IMR-90 (cell line): Measurements from ENCODE around the gene DPCD.

Experiments
- POLR2A ChIP-seq: IDR thresholded peaks from 2 replicates; pipeline ENCODE4 v1.6.1; 2012; ENCODE audit warnings: mild to moderate bottlenecking, low read depth, low read length
- TF ChIP-seq, protein P1 (sequence below): conservative IDR thresholded peaks from 2 replicates; pipeline ENCODE4 v1.5.1; 2012; ENCODE audit warnings: mild to moderate bottlenecking, low read depth, low read length, improper control_type of control experiment

- TF ChIP-seq, protein P1, sequence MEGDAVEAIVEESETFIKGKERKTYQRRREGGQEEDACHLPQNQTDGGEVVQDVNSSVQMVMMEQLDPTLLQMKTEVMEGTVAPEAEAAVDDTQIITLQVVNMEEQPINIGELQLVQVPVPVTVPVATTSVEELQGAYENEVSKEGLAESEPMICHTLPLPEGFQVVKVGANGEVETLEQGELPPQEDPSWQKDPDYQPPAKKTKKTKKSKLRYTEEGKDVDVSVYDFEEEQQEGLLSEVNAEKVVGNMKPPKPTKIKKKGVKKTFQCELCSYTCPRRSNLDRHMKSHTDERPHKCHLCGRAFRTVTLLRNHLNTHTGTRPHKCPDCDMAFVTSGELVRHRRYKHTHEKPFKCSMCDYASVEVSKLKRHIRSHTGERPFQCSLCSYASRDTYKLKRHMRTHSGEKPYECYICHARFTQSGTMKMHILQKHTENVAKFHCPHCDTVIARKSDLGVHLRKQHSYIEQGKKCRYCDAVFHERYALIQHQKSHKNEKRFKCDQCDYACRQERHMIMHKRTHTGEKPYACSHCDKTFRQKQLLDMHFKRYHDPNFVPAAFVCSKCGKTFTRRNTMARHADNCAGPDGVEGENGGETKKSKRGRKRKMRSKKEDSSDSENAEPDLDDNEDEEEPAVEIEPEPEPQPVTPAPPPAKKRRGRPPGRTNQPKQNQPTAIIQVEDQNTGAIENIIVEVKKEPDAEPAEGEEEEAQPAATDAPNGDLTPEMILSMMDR, result no peak
- no peak for TF ChIP-seq POLR2A
Observed at GRCh38 chr10:101616415-101617101, 28.4 kb downstream of the DPCD start.
